GM12801 (cell line): Measurements from ENCODE around the gene BOD1L1.

ENCODE experiments used
- CTCF ChIP-seq: IDR thresholded peaks from one replicate; pipeline ENCODE4 v1.5.1; 2011; ENCODE audit warnings: control low read depth; ENCODE audit not compliant: insufficient read length; ENCODE audit errors: extremely low read depth

BOD1L1 gene

GRCh38 chr4:13524504-13525243 lies 102.9 kb downstream of the BOD1L1 start:
- no peak for TF ChIP-seq CTCF

- TF ChIP-seq CTCF, result no peak
These were observed 103.7 kb downstream of the BOD1L1 start for GRCh38 chr4:13523591-13524503.

GRCh38 chr4:13523105-13523477 lies 104.4 kb downstream of the BOD1L1 start:
- TF ChIP-seq CTCF, result no peak

- no peak for TF ChIP-seq CTCF
These were observed 105.0 kb downstream of the BOD1L1 start for GRCh38 chr4:13522282-13523104.

GRCh38 chr4:13521047-13521446 lies 106.5 kb downstream of the BOD1L1 start:
- no peak for TF ChIP-seq CTCF
